Measurements from ENCODE around the gene PRIM2.
"Not testable (repeated sequence)": the region's sequence is repeated elsewhere in the genome, so short reads cannot be mapped to it uniquely, and the experiment has no call there.

PRIM2 gene

DNA sequence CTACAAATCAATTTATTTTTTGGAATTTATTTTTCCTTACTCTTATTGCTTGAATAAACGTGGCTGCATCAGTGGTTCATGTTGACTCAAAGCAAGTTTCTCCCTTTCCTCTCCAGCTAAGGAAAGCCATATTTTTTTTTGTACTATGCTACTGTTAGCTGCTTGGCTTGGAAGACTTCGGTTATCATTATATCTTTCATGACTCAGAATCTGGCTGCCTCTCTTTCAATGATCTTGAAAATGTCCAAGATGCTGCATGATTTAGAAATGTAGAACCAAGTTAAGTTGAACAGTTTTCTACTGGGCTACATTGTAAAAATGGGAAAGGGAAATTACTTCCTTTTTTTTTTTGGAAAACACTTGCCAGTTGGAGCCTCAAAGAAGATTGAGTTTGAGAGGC lies 44.9 kb downstream of the PRIM2 start:
- DNase-seq (ENCODE audit: low read depth in 1 of 2, low spot score in 1 of 2): not testable (repeated sequence)

DNA sequence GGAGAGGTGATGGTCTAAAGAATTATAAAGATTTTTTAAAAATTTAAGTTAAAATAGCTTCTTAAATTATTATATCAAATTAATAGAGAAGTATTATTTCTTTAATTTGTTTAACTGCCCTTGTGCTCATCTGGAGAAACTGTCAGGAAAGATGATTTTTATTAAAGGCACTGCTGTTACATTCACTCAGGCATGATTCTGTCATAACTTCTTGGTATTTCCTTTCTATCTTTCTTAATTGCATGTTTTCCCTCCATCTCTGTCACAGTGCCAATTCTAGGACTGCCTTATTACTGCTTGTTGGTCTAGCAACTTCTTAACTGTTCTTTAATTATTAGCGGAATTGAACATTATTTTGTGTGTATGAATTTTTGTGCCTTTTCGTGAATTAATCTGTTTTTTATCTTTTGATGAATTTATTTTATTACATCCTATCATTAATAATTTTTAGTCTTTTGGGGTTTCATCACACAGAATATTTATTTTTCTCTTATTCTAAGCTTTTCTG lies 47.7 kb downstream of the PRIM2 start:
- DNase-seq (ENCODE audit: low read depth in 1 of 2, low spot score in 1 of 2): not testable (repeated sequence)

DNA sequence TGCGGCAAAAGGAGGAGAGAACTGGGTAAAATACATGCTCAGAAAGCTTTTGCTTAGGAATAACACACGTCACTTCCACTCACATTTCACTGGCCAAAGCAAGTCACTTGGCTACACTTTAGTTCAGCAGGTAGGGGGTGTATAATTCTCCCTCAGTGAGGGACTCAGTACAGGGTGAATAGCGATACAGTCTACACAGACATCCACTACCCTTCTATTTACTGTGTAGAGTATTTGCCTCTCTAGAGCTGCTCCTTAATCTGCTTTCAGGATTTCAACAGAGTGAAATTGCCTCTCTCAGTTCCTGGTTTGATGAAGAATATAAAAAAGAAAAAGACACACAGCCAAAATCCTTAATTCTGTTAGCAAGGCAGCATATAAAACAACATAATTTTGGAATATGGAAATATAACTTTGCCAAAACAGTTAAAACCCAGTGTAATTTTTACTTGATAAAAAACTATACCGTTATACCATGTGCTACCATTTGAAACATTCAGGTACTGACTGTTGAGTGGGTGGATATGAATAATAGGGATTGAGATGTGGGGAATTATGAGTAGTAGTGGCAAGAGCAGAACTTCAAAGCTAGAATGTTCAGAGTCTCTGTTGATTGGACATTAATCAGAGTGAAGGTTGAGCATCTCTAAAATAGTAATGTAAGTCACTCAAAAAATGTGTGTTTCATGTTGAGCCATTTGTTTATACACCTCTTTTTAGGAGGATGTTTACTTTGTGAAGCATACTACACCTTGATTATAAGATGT lies 51.7 kb downstream of the PRIM2 start:
- DNase-seq (ENCODE audit: low read depth in 1 of 2, low spot score in 1 of 2): not testable (repeated sequence)

DNA sequence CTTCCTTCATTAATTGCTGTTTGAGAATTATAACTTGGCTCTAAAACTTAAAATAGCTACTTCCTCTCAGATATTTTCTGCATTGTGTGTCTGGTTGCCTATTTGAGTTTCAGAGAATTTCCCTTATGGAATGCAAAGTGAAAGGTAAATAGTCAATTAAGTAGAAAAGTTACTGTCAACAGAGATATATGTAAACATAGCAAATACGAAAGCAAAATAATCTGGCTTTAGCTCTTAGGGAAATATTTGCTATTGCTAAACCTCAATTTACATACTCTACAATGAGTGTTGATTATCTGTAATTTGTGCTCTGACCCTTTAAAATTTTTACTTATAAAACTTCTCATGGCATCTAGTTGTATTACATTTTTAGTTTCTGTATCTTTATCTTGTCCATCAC lies 54.3 kb downstream of the PRIM2 start:
- not testable (repeated sequence) for DNase-seq (ENCODE audit: low read depth in 1 of 2, low spot score in 1 of 2)

DNA sequence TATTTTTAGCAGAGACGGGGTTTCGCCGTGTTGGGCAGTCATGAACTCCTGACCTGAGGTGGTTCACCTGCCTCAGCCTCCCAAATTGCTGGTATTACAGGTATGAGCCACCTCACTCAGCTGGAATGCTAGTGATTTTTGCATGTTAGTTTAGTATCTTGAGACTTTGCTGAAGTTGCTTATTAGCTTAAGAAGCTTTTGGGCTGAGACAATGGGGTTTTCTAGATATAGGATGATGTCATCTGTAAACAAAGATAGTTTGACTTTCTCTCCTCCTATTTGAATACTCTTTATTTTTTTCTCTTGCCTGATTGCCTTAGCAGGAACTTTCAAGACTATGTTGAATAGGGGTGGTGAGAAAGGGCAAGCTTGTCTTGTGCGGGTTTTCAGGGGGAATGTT lies 57.3 kb downstream of the PRIM2 start:
- not testable (repeated sequence) for DNase-seq (ENCODE audit: low read depth in 1 of 2, low spot score in 1 of 2)

DNA sequence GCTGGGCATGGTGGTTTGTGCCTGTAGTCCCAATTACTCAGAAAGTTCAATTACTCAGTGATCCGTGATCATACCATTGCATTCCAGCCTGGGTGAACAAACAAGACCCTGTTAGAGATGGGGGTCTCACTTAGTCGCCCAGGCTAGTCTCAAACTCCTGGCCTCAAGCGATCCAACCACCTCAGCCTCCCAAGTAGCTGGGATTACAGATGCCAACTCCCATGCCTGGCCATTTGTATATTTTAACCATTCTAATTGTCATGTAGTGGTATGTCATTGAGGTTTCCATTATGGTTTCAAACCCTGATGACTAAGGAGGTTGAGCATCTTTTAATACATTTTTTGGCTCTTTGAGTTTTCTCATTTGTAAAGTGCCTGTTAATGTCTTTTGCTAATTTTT lies 58.7 kb downstream of the PRIM2 start:
- not testable (repeated sequence) for DNase-seq (ENCODE audit: low read depth in 1 of 2, low spot score in 1 of 2)

DNA sequence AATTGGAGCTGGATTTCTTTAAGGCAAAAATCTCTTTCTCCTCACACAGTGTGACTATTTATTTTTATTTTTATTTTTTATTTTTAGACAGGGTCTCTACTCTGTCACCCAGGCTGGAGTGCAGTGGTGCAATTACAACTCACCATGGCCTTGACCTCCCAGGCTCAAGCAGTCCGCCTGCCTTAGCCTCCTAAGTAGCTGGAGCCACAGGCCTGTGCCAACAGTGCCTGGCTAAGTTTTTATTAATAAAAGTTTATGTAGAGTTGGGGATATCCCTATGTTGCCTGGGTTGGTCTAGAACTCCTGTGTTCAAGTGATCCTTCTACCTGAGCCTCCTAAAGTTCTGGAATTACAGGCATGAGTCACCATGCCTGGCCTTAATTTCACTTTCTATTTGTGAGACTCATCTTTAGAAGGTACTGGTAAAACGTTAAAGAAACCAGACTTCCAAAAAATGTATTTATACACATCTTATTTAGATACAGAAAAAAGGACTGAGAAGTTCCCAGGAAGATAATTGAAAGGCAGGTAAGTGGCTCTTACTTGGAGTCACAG lies 71.7 kb downstream of the PRIM2 start:
- not testable (repeated sequence) for DNase-seq (ENCODE audit: low read depth in 1 of 2, low spot score in 1 of 2)

DNA sequence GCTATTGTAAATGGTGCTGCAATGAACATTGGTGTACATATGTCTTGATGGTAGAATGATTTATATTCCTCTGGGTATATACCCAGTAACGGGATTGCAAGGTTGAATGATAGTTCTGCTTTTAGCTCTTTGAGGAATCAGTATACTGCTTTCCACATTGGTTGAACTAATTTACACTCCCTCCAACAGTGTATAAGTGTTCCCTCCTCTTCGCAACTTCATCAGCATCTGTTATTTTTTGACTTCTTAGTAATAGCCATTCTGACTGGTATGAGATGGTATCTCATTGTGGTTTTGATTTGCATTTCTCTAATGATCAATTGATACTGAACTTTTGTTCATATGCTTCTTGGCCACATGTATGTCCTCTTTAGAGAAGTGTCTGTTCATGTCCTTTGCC lies 73.4 kb downstream of the PRIM2 start:
- not testable (repeated sequence) for DNase-seq (ENCODE audit: low read depth in 1 of 2, low spot score in 1 of 2)

DNA sequence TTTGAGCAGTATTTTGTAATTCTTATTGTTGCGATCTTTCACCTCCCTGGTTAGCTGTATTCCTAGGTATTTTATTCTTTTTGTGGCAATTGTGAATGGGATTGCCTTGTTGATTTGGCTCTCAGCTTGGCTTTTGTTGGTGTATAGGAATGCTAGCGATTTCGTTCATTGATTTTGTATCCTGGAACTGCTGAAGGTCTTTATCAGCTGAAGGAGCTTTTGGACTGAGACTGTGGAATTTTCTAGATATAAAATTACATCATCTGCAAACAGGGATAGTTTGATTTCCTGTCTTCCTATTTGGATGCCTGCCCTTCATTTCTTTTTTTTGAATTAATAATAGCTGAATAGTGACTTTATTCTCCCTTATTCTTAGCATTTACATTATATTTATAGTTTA lies 74.6 kb downstream of the PRIM2 start:
- DNase-seq (ENCODE audit: low read depth in 1 of 2, low spot score in 1 of 2): not testable (repeated sequence)

DNA sequence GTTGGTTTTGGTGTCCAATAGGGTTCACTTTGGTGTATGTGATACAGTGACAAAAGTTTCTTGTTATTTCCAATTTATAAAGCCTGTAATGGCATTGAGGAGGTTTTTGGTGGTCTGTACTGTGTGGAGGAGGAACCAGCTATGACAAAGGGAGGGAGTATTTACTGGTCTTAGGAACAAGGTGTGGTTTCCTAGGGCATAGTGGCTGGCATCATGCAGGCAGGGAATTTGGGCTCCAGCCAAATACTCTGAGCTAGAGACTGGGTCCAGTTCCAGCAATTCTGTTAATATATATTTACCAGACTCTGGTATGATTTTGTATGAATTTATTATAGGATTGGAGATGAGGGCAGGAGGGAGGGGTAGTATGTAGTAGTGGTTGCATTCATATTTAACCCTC lies 101.9 kb downstream of the PRIM2 start:
- not testable (repeated sequence) for DNase-seq (ENCODE audit: low read depth in 1 of 2, low spot score in 1 of 2)

DNA sequence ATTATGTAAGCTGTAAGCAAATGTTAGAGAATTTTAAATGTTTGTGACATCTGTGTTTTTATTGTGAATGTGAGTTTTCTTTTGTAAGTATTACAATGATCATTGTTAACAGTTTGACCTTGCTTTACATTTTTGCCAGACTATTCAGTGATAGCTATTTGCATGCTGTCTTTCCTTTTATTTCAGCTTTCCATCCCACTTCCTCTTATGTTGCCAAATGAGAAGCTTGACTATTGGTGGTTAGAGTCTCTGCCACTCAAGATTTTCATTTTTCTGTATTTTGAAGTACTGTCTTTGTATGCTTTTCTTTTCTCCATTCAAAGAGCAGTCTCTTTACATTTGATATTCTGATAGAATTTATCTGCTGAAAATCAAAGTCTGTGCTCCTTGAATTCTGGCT lies 104.1 kb downstream of the PRIM2 start:
- DNase-seq (ENCODE audit: low read depth in 1 of 2, low spot score in 1 of 2): no peak

DNA sequence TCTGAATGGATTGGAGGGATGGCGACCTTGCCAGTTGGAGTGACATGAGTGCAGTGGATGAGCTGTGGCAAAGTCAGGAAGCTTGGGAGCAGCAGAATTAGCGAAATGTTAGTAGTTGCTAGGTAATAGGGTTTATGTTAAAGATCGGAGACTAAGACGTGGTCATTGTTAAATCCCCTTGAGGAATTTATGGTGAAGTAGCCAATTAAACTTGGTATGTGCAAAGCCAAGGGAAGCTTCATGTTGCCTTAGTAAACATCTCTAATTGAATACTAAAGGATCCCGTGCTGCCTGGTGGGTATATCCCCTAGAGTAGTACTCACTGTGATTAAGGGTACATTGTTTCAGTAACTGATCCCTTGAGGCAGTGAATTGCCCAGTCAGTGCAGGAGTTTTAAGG lies 106.0 kb downstream of the PRIM2 start:
- DNase-seq (ENCODE audit: low read depth in 1 of 2, low spot score in 1 of 2): no peak

DNA sequence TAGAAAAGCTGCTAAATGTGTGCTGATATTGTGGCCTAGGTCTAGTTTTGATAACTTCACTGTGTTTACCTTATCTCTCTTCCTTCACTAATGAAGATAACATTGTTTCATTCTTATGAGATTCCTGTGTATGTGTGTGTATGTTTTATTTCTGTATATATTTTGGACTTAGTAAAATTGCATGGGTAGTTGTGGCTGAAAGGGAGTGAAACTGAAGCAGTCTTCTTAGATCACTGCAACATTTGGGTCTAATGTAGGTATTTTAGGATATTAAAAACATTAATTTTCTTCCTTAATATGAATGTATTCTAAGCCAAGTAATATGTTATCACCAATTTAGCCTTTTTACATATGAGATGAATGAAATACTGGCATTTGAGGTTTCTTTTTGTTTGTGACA lies 114.3 kb downstream of the PRIM2 start:
- DNase-seq (ENCODE audit: low read depth in 1 of 2, low spot score in 1 of 2): not testable (repeated sequence)

DNA sequence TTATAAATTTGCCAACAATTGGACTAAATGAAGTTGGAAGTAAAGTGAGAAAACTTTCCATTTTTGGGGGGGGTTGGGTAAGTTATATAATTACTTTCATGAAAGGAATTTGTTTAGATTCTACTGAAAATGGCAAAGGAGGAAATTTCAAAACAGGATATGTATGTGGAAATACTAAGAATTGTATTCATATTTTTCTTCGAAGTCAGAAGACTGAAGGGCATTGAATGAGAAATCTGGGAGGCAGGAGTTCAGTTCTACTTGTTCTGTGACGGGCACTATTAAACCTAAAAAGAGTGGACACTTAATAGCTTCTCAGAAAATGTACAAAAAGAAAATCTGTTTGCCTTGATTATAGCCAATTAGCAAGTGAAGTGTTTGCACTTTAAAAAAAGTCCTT lies 114.7 kb downstream of the PRIM2 start:
- DNase-seq (ENCODE audit: low read depth in 1 of 2, low spot score in 1 of 2): no peak

DNA sequence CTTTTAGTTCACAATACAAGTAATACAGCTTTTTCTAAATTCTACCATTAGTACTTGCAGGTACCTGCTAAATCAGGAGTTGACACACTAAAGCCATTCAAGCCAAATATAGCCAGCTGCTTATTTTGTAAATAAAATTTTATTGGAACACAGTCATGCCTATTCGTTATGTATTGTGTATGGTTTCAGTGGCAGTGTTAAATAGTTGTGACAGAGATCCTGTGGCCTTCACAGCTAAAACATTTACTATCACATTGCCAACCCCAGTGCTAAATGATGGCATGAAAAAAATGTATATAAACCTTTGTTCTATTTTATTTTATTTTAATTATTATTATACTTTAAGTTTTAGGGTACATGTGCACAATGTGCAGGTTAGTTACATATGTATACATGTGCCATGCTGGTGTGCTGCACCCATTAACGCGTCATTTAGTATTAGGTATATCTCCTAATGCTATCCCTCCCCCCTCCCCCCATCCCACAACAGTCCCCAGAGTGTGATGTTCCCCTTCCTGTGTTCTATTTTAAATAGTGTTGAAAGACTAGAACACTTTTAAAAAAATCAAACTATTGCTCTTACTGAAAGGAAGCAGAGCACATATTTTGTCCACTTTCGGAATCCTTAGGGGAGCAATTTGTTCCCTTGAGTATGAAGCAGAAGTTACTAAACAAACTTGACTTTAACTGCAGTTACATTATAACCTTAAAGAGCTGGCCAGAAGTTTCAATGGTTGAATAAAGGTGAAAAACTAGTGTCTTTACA lies 115.7 kb downstream of the PRIM2 start:
- no peak for DNase-seq (ENCODE audit: low read depth in 1 of 2, low spot score in 1 of 2)

DNA sequence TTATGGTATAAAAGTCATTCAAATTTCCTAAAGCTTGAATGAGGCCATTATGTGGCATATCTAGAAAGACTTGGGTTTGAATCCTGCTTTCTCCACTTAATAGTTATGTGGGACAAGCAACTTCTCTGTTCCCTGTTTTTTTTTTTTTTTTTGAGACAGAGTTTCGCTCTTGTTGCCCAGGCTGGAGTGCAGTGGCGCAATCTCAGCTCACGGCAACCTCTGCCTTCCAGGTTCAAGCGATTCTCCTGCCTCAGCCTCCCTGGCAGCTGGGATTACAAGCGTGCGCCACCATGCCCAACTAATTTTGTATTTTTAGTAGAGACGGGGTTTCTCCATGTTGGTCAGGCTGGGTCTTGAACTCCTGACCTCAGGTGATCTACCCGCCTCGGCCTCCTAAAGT lies 116.4 kb downstream of the PRIM2 start:
- DNase-seq (ENCODE audit: low read depth in 1 of 2, low spot score in 1 of 2): not testable (repeated sequence)

DNA sequence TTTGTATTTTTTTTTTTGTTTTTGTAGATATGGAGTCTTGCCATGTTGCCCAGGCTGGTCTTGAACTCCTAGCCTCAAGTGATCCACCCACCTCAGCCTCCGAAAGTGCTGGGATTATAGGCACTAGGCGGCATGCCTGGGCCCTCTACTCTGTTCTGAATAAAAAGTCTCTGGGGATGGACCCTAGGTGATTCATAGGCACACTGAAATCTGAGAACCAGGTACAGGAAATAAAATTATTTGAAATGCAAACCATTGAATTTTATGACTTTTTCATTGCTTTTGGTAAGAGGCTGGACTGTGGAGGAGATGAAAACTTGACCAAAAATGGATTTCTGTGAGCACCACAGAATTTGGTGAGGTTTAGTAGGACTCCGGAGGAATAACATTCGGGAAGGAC lies 117.5 kb downstream of the PRIM2 start:
- no peak for DNase-seq (ENCODE audit: low read depth in 1 of 2, low spot score in 1 of 2)

DNA sequence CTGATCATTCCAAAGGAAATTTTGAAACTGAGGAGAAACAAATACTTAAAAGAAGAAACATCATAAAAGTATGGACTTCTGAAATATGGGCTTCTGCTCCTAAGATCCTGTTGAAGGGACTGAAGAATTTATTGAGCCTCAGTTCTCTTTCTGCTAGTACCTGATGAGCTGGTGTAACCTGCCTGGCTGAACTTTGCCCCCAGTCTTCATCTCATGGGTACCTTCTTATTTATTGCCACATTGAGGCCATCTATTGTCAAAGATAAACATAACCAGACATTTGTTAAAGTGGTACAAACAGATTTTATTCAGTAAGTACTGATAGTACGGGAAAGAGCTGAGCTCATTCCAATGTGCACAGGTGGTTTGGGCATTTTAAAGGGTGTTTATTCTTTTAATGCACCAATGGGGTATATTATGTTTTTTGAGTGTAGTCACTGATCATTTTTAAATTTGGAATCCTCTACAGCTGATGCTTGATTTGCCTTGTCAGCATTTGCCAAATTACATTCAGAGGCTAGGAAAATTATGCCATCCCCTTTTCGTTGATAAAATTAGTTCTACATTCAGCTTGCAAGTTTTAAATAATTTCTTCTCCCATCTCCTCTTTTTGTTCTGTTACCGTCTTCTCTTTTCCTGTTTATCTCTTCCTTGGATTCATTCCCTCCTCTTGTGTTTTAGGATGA lies 118.2 kb downstream of the PRIM2 start:
- no peak for DNase-seq (ENCODE audit: low read depth in 1 of 2, low spot score in 1 of 2)

DNA sequence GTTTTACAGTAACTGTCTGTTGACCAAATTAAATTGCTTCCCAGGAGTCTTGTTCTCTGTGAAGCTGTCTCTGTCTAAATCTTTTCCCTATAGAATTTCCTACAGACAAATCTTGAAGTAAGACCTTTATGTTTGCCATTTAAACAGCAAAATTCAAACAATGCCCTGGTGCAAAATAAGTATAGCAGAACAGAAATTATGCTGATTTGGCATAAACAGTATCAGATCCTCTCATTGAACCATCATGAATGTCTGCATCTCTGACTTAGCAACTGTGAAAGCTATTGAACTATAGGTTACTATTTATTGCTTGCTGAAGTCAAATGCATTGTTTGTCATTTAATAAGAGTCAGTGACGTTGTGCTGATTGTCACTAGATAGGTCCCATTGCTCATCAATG lies 123.3 kb downstream of the PRIM2 start:
- not testable (repeated sequence) for DNase-seq (ENCODE audit: low read depth in 1 of 2, low spot score in 1 of 2)

DNA sequence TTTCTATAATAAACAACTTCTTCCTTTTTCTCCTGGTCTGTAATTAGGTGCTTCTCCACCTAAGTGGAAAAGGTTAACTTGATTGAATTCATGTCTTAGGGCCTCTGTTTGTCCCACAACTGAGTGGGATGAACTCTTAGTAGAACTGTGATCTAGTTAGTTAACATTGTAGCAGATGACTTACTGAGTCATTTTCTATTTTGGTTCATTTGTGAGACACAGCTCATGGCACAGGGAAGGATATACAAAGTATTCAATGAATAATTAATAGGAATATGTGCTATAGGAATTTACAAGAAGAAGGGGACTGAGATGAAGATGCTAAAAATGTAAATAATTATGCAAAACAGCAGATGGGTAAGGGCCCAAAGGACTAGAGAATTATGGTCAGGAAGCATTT lies 124.7 kb downstream of the PRIM2 start:
- not testable (repeated sequence) for DNase-seq (ENCODE audit: low read depth in 1 of 2, low spot score in 1 of 2)

DNA sequence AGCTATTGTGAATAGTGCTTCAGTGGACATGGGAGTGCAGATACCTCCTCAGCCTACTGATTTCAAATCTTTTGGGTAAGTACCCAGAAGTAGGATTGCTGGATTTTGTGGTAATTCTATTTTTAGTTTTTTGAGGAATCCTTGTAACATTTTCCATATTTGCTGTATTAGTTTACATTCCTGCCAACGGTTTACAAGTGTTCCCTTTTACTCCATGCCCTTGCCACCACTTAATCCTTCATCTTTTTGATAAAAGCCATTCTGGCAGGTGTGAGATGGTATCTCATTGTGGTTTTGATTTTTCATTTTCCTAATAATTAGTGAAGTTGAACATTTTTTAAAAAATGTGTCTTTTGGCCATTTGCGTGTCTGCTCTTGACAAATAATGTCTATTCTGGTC lies 125.8 kb downstream of the PRIM2 start:
- DNase-seq (ENCODE audit: low read depth in 1 of 2, low spot score in 1 of 2): not testable (repeated sequence)

Data from stimulated activated CD4-positive, alpha-beta T cell treated with anti-CD3 and anti-CD28 coated beads, Interleukin-15, amount 100 ng/mL, for 1 hour (primary cell).